ENCODE data around the gene FOSB.
"Not testable (repeated sequence)": the region's sequence is repeated elsewhere in the genome, so short reads cannot be mapped to it uniquely, and the experiment has no call there.

Gene FOSB

GRCh38 chr19:45467456-45468158 is at the start of gene FOSB:
Gene FOSB, plus strand, starts transcription at chr19:45467996. Its CDS starts 591 bp downstream, at chr19:45468587.
- DNase-seq: peak; percentile 73

- DNase-seq: no peak
Measured at GRCh38 chr19:45418802-45419201, 49.0 kb upstream of the FOSB start.

- DNase-seq: no peak
Measured at GRCh38 chr19:45419396-45419795, 48.4 kb upstream of the FOSB start.

- DNase-seq: no peak
Measured at GRCh38 chr19:45419895-45420294, 47.9 kb upstream of the FOSB start.

- no peak for DNase-seq
Measured at GRCh38 chr19:45420356-45420755, 47.4 kb upstream of the FOSB start.

GRCh38 chr19:45420871-45421270 is 46.9 kb upstream of the FOSB start:
- DNase-seq: no peak

- no peak for DNase-seq
Measured at GRCh38 chr19:45421947-45422498, 45.8 kb upstream of the FOSB start.

- no peak for DNase-seq
Measured at GRCh38 chr19:45423033-45423588, 44.7 kb upstream of the FOSB start.

GRCh38 chr19:45423589-45424190 is 44.1 kb upstream of the FOSB start, which contains the start of gene ERCC1:
Gene ERCC1, minus strand, starts transcription at chr19:45423917. Its CDS starts 543 bp downstream, at chr19:45423374.
- DNase-seq: peak; percentile 99

GRCh38 chr19:45424191-45425058 is 43.4 kb upstream of the FOSB start:
- peak; percentile 8 for DNase-seq

- DNase-seq: no peak
Measured at GRCh38 chr19:45428384-45429231, 39.2 kb upstream of the FOSB start.

- not testable (repeated sequence) for DNase-seq
Measured at GRCh38 chr19:45429896-45430295, 37.9 kb upstream of the FOSB start.

- DNase-seq: not testable (repeated sequence)
Measured at GRCh38 chr19:45431008-45431407, 36.8 kb upstream of the FOSB start.

GRCh38 chr19:45432543-45432942 is 35.3 kb upstream of the FOSB start:
- DNase-seq: not testable (repeated sequence)

GRCh38 chr19:45437328-45437727 is 30.5 kb upstream of the FOSB start:
- DNase-seq: no peak

GRCh38 chr19:45439190-45439568 is 28.6 kb upstream of the FOSB start:
- DNase-seq: no peak

GRCh38 chr19:45439569-45440258 is 28.1 kb upstream of the FOSB start:
- peak; percentile 40 for DNase-seq

- no peak for DNase-seq
Measured at GRCh38 chr19:45440259-45440638, 27.5 kb upstream of the FOSB start.

- no peak for DNase-seq
Measured at GRCh38 chr19:45440873-45441654, 26.7 kb upstream of the FOSB start.

GRCh38 chr19:45442408-45442777 is 25.4 kb upstream of the FOSB start:
- no peak for DNase-seq
